ENCODE measurements around the gene NPW.

The NPW gene

GRCh38 chr16:1984347-1985225 is 35.0 kb upstream of the NPW start:
- DNase-seq = no peak

GRCh38 chr16:1985466-1986150 is 34.0 kb upstream of the NPW start:
- no peak for DNase-seq

GRCh38 chr16:1987198-1987597 is 32.4 kb upstream of the NPW start:
- DNase-seq = no peak

- no peak for DNase-seq
Measured at GRCh38 chr16:1989209-1990100, 30.1 kb upstream of the NPW start, which contains the start of gene SYNGR3. Gene SYNGR3 (plus strand): TSS chr16:1989970. CDS start chr16:1990103, 133 bp downstream.

- no peak for DNase-seq
Measured at GRCh38 chr16:1990101-1990350, 29.6 kb upstream of the NPW start.

- DNase-seq = peak; percentile 50 to 65
Measured at GRCh38 chr16:1990351-1991134, 29.0 kb upstream of the NPW start.

GRCh38 chr16:1991135-1991551 is 28.4 kb upstream of the NPW start:
- DNase-seq = peak; percentile 72 to 77

- no peak for DNase-seq
Measured at GRCh38 chr16:1991588-1991947, 28.0 kb upstream of the NPW start.

- DNase-seq = peak; percentile 97 to 99
Measured at GRCh38 chr16:1991948-1992703, 27.5 kb upstream of the NPW start.

GRCh38 chr16:1992704-1993317 is 26.8 kb upstream of the NPW start:
- DNase-seq = no peak

GRCh38 chr16:1993731-1994131 is 25.9 kb upstream of the NPW start:
- no peak for DNase-seq

- DNase-seq = no peak
Measured at GRCh38 chr16:1997494-1998359, 21.9 kb upstream of the NPW start.

- no peak for DNase-seq
Measured at GRCh38 chr16:1998360-1998835, 21.2 kb upstream of the NPW start.

GRCh38 chr16:1998852-1999801 is 20.5 kb upstream of the NPW start:
- no peak for DNase-seq

- no peak for DNase-seq
Measured at GRCh38 chr16:1999866-2000514, 19.6 kb upstream of the NPW start.

- DNase-seq = no peak
Measured at GRCh38 chr16:2001035-2001434, 18.6 kb upstream of the NPW start.

GRCh38 chr16:2001456-2002355 is 17.9 kb upstream of the NPW start:
- no peak for DNase-seq
